ENCODE data around the gene CEACAM3.

The CEACAM3 gene

GRCh38 chr19:41845051-41845590 is 48.7 kb downstream of the CEACAM3 start:
- TF ChIP-seq CTCF (conservative IDR thresholded peaks at IDR 0.05; ENCODE audit: low read length), result no peak
- no peak for DNase-seq (ENCODE audit: low read depth)
- no peak overlapping the region for H3K4me3 ChIP-seq (ENCODE audit: low read length)

GRCh38 chr19:41847351-41848105 is 51.1 kb downstream of the CEACAM3 start:
- DNase-seq (ENCODE audit: low read depth), result no peak
- no peak for TF ChIP-seq CTCF (conservative IDR thresholded peaks at IDR 0.05; ENCODE audit: low read length)
- no peak overlapping the region for H3K4me3 ChIP-seq (ENCODE audit: low read length)

GRCh38 chr19:41848666-41849065 is 52.3 kb downstream of the CEACAM3 start:
- TF ChIP-seq CTCF (conservative IDR thresholded peaks at IDR 0.05; ENCODE audit: low read length), result no peak
- no peak overlapping the region for H3K4me3 ChIP-seq (ENCODE audit: low read length)
- no peak for DNase-seq (ENCODE audit: low read depth)

- TF ChIP-seq CTCF (conservative IDR thresholded peaks at IDR 0.05; ENCODE audit: low read length), result no peak
- no peak for DNase-seq (ENCODE audit: low read depth)
- H3K4me3 ChIP-seq (ENCODE audit: low read length), result no peak overlapping the region
Observed at GRCh38 chr19:41849067-41849466, 52.7 kb downstream of the CEACAM3 start.

GRCh38 chr19:41850381-41850780 is 54.0 kb downstream of the CEACAM3 start:
- DNase-seq (ENCODE audit: low read depth), result no peak
- TF ChIP-seq CTCF (conservative IDR thresholded peaks at IDR 0.05; ENCODE audit: low read length), result no peak
- no peak overlapping the region for H3K4me3 ChIP-seq (ENCODE audit: low read length)

GRCh38 chr19:41851456-41851855 is 55.1 kb downstream of the CEACAM3 start:
- TF ChIP-seq CTCF (conservative IDR thresholded peaks at IDR 0.05; ENCODE audit: low read length), result no peak
- no peak overlapping the region for H3K4me3 ChIP-seq (ENCODE audit: low read length)
- DNase-seq (ENCODE audit: low read depth), result no peak

- DNase-seq (ENCODE audit: low read depth), result no peak
- TF ChIP-seq CTCF (conservative IDR thresholded peaks at IDR 0.05; ENCODE audit: low read length), result no peak
Observed at GRCh38 chr19:41853344-41853743, 57.0 kb downstream of the CEACAM3 start.

More at GRCh38 chr19:41853344-41853743, 57.0 kb downstream of the CEACAM3 start:
- H3K4me3 ChIP-seq (ENCODE audit: low read length), result no peak overlapping the region
